ENCODE measurements around the gene ARHGAP19.
A peak's percentile ranks its signal among the peaks of the same experiment; 100 is the strongest.

ARHGAP19 gene

DNA sequence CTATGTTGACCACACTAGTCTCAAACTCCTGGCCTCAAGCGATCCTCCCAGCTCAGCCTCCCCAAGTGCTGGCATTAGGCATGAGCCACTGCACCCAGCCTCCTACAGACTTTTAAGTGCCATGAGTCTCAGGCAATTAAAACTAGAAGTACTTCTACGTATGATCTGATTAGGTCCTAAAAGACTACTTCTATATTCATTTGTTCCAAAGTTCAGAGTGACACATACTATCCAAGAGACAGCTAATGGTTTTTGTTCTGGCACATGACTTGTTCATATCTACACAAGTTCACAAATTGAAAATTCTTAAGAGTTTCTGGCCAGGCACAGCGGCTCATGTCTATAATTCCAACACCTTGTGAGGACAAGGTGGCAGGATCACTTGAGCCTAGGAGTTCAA is 11.7 kb downstream of the ARHGAP19 start (continued):
- TF ChIP-seq ZNF510 (tag by site-specific recombination; IDR thresholded peaks at IDR 0.05; ENCODE audit: insufficient replicate concordance) (no peak), TRIM28 (IDR thresholded peaks at IDR 0.05; ENCODE audit: borderline replicate concordance, low read length) (no peak), ZNF311 (tag by site-specific recombination; IDR thresholded peaks at IDR 0.05; ENCODE audit: borderline replicate concordance) (no peak), ZNF76 (tag by site-specific recombination; IDR thresholded peaks at IDR 0.05; ENCODE audit: borderline replicate concordance, low read depth) (no peak), ZNF600 (tag by site-specific recombination; IDR thresholded peaks at IDR 0.05) (no peak), ZNF670 (tag by site-specific recombination; IDR thresholded peaks at IDR 0.05; ENCODE audit: low read depth) (no peak)
- TF ChIP-seq, protein P1, sequence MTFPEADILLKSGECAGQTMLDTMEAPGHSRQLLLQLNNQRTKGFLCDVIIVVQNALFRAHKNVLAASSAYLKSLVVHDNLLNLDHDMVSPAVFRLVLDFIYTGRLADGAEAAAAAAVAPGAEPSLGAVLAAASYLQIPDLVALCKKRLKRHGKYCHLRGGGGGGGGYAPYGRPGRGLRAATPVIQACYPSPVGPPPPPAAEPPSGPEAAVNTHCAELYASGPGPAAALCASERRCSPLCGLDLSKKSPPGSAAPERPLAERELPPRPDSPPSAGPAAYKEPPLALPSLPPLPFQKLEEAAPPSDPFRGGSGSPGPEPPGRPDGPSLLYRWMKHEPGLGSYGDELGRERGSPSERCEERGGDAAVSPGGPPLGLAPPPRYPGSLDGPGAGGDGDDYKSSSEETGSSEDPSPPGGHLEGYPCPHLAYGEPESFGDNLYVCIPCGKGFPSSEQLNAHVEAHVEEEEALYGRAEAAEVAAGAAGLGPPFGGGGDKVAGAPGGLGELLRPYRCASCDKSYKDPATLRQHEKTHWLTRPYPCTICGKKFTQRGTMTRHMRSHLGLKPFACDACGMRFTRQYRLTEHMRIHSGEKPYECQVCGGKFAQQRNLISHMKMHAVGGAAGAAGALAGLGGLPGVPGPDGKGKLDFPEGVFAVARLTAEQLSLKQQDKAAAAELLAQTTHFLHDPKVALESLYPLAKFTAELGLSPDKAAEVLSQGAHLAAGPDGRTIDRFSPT (tag by site-specific recombination; IDR thresholded peaks at IDR 0.05), result no peak
- TF ChIP-seq, protein P2, sequence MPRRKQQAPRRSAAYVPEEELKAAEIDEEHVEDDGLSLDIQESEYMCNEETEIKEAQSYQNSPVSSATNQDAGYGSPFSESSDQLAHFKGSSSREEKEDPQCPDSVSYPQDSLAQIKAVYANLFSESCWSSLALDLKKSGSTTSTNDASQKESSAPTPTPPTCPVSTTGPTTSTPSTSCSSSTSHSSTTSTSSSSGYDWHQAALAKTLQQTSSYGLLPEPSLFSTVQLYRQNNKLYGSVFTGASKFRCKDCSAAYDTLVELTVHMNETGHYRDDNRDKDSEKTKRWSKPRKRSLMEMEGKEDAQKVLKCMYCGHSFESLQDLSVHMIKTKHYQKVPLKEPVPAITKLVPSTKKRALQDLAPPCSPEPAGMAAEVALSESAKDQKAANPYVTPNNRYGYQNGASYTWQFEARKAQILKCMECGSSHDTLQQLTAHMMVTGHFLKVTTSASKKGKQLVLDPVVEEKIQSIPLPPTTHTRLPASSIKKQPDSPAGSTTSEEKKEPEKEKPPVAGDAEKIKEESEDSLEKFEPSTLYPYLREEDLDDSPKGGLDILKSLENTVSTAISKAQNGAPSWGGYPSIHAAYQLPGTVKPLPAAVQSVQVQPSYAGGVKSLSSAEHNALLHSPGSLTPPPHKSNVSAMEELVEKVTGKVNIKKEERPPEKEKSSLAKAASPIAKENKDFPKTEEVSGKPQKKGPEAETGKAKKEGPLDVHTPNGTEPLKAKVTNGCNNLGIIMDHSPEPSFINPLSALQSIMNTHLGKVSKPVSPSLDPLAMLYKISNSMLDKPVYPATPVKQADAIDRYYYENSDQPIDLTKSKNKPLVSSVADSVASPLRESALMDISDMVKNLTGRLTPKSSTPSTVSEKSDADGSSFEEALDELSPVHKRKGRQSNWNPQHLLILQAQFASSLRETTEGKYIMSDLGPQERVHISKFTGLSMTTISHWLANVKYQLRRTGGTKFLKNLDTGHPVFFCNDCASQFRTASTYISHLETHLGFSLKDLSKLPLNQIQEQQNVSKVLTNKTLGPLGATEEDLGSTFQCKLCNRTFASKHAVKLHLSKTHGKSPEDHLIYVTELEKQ (tag by site-specific recombination; IDR thresholded peaks at IDR 0.05; ENCODE audit: borderline replicate concordance), result no peak
- TF ChIP-seq, protein P3, sequence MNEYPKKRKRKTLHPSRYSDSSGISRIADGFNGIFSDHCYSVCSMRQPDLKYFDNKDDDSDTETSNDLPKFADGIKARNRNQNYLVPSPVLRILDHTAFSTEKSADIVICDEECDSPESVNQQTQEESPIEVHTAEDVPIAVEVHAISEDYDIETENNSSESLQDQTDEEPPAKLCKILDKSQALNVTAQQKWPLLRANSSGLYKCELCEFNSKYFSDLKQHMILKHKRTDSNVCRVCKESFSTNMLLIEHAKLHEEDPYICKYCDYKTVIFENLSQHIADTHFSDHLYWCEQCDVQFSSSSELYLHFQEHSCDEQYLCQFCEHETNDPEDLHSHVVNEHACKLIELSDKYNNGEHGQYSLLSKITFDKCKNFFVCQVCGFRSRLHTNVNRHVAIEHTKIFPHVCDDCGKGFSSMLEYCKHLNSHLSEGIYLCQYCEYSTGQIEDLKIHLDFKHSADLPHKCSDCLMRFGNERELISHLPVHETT (tag by site-specific recombination; IDR thresholded peaks at IDR 0.05), result no peak

DNA sequence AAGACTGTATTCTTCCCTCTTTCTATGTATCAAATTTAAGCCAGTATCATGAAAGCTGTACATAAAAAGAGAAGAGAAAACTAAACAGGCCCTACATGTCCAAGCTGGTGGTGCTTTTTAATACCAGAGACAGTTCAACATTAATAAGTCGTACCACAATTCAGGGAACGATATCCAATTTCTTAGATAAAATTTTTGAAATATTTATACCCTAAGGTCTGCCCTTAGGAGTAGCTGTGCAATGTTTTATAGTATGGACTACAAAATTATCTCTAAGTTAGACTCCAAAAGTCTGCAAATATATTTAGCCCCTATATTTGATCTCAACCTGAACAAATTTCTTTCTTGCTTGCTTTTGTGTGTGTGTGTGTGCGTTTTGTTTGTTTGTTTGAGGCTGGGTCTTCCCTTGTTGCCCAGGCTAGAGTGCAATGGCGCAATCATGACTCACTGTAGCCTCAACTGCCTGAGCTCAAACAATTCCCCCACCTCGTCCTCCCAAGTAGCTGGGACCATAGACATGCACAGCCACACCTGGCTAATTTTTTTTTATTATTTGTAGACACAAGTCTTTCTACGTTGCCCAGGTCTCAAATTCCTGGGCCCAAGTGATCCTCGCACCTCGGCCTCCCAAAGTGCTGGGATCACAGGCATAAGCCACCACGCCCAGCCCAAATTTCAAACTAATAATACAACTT is 13.2 kb downstream of the ARHGAP19 start:
- ChIA-PET POLR2A (interaction anchor here (0.5 to 1.3 kb wide), 6 partner anchors 10 to 121 kb away, joined by 3 to 7 read pairs (median 4); partner anchors contain the start of gene FRAT1), CTCF (interaction anchor here (0.6 to 3.2 kb wide), 41 partner anchors 8 to 1871 kb away, joined by 3 to 40 read pairs (median 5); partner anchors contain the start of genes ARHGAP19, FRAT1 and RRP12)
- no peak overlapping the region for H3K4me3 ChIP-seq (ENCODE audit: low read depth, low read length)
- H3K27ac ChIP-seq (ENCODE audit: extremely low read depth, low read depth, low read length), result no peak overlapping the region
- H3K4me1 ChIP-seq (ENCODE audit: control insufficient read depth, insufficient read depth, low read length), result peaks cover 5% of the 10 kb centered on the region; the same call in 1 of the 2 replicates
- H3K9me3 ChIP-seq (ENCODE audit: control insufficient read depth, insufficient read depth, low read depth, low read length), result no peaks in the 10 kb centered on the region
- no peaks in the 10 kb centered on the region for H3K36me3 ChIP-seq (ENCODE audit: control insufficient read depth in 2 of 2, insufficient read depth in 1 of 2, low read length in 2 of 2)
- no peak for TF ChIP-seq ZNF707 (tag by site-specific recombination; IDR thresholded peaks at IDR 0.05)
- peak; percentile 66; the same call in 1 of the 2 replicates for TF ChIP-seq ZNF394 (tag by site-specific recombination; IDR thresholded peaks at IDR 0.05; ENCODE audit: borderline replicate concordance)
- TF ChIP-seq, protein P4, sequence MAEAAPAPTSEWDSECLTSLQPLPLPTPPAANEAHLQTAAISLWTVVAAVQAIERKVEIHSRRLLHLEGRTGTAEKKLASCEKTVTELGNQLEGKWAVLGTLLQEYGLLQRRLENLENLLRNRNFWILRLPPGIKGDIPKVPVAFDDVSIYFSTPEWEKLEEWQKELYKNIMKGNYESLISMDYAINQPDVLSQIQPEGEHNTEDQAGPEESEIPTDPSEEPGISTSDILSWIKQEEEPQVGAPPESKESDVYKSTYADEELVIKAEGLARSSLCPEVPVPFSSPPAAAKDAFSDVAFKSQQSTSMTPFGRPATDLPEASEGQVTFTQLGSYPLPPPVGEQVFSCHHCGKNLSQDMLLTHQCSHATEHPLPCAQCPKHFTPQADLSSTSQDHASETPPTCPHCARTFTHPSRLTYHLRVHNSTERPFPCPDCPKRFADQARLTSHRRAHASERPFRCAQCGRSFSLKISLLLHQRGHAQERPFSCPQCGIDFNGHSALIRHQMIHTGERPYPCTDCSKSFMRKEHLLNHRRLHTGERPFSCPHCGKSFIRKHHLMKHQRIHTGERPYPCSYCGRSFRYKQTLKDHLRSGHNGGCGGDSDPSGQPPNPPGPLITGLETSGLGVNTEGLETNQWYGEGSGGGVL (tag by site-specific recombination; IDR thresholded peaks at IDR 0.05), result peak; percentile 47
- TF ChIP-seq, protein P5, sequence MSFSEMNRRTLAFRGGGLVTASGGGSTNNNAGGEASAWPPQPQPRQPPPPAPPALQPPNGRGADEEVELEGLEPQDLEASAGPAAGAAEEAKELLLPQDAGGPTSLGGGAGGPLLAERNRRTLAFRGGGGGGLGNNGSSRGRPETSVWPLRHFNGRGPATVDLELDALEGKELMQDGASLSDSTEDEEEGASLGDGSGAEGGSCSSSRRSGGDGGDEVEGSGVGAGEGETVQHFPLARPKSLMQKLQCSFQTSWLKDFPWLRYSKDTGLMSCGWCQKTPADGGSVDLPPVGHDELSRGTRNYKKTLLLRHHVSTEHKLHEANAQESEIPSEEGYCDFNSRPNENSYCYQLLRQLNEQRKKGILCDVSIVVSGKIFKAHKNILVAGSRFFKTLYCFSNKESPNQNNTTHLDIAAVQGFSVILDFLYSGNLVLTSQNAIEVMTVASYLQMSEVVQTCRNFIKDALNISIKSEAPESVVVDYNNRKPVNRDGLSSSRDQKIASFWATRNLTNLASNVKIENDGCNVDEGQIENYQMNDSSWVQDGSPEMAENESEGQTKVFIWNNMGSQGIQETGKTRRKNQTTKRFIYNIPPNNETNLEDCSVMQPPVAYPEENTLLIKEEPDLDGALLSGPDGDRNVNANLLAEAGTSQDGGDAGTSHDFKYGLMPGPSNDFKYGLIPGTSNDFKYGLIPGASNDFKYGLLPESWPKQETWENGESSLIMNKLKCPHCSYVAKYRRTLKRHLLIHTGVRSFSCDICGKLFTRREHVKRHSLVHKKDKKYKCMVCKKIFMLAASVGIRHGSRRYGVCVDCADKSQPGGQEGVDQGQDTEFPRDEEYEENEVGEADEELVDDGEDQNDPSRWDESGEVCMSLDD (tag by site-specific recombination; IDR thresholded peaks at IDR 0.05), result no peak
- TF ChIP-seq, protein P6, sequence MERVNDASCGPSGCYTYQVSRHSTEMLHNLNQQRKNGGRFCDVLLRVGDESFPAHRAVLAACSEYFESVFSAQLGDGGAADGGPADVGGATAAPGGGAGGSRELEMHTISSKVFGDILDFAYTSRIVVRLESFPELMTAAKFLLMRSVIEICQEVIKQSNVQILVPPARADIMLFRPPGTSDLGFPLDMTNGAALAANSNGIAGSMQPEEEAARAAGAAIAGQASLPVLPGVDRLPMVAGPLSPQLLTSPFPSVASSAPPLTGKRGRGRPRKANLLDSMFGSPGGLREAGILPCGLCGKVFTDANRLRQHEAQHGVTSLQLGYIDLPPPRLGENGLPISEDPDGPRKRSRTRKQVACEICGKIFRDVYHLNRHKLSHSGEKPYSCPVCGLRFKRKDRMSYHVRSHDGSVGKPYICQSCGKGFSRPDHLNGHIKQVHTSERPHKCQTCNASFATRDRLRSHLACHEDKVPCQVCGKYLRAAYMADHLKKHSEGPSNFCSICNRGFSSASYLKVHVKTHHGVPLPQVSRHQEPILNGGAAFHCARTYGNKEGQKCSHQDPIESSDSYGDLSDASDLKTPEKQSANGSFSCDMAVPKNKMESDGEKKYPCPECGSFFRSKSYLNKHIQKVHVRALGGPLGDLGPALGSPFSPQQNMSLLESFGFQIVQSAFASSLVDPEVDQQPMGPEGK (tag by site-specific recombination; IDR thresholded peaks at IDR 0.05), result 0 out of 2 replicates have a peak, but pooled peaks have one; percentile 17
- peak; percentile 27; the same call in 1 of the 2 replicates for TF ChIP-seq ZNF335 (tag by site-specific recombination; conservative IDR thresholded peaks at IDR 0.05)
